A549 (cell line): Measurements from ENCODE around the gene TSPAN16. TPM values are rescaled to one million over a fixed set of nuclear protein-coding genes. Genes with fewer than 3 reads are reported as not detected.

ENCODE experiments used
- ATAC-seq, 2 experiments: fragments of 200-7000 bp in 1 of 2; fragments of >200 bp in 1 of 2; cut with Nextera tagmentation in 1 of 2; cut with Tn5 transposase in 1 of 2; 3 replicates each; pipeline versions ENCODE4 v1.8.0 to v1.9.1; 2018 to 2020; ENCODE audit warnings: mild to moderate bottlenecking in 1 of 2, moderate library complexity in 1 of 2
- CTCF ChIA-PET: fragments of 300-600 bp; sonication (Branson Sonifier 250); formaldehyde crosslinking; extraction: SDS; loops from one replicate; lab custom pipeline; 2021; ENCODE audit warnings: antibody characterized with exemption, inconsistent platforms; lab: Yijun Ruan, JAX
- POLR2A ChIA-PET: fragments of 350-600 bp; formaldehyde crosslinking; extraction: SDS; loops from one replicate; lab custom pipeline; 2021; ENCODE audit warnings: antibody characterized with exemption, inconsistent platforms; lab: Yijun Ruan, JAX
- DNase-seq, 2 experiments: peaks; one replicate each; pipeline versions ENCODE4 v3.0.0 to v3.0.0-alpha.2; 2011 to 2016; ENCODE audit warnings: low read depth in 1 of 2, low spot score in 1 of 2
- FAIRE-seq: peaks from 2 replicates; lab custom pipeline; 2011; peaks lifted over from hg19 to GRCh38; lab: Jason Lieb, UNC
- H3K27ac ChIP-seq, 2 experiments: fragments of >200 bp; sonication (Bioruptor Twin); formaldehyde crosslinking; 3 replicates each; pipeline ENCODE4 v1.5.1; 2016 to 2017
- H3K4me1 ChIP-seq: fragments of >200 bp; sonication (Bioruptor Twin); formaldehyde crosslinking; 3 replicates; pipeline ENCODE4 v1.6.1; 2016
- H3K4me2 ChIP-seq: fragments of >200 bp; sonication (Bioruptor Twin); formaldehyde crosslinking; 3 replicates; pipeline ENCODE4 v1.6.1; 2016
- H3K4me3 ChIP-seq: fragments of >200 bp; sonication (Bioruptor Twin); formaldehyde crosslinking; 3 replicates; pipeline ENCODE4 v1.5.1; 2016
- H3K9me3 ChIP-seq: fragments of >200 bp; sonication (Bioruptor Twin); formaldehyde crosslinking; 3 replicates; pipeline ENCODE4 v1.6.1; 2016
- CEBPB ChIP-seq, 2 experiments: fragments of >200 bp in 1 of 2; sonication (Bioruptor Twin) in 1 of 2; formaldehyde crosslinking in 1 of 2; IDR thresholded peaks; 2 replicates each; pipeline ENCODE4 v1.6.1; 2012 to 2016
- CHD4 ChIP-seq: fragments of 200-600 bp; sonication (generic); IDR thresholded peaks from 2 replicates; pipeline ENCODE4 v1.6.1; 2016; ENCODE audit warnings: antibody characterized with exemption, mild to moderate bottlenecking, borderline replicate concordance
- CTCF ChIP-seq: fragments of >200 bp; sonication (Bioruptor Twin); formaldehyde crosslinking; IDR thresholded peaks from 3 replicates; pipeline ENCODE4 v1.5.1; 2016
- EP300 ChIP-seq, 2 experiments: fragments of >200 bp; sonication (Bioruptor Twin); formaldehyde crosslinking; IDR thresholded peaks; 2 replicates in 1 of 2; 3 replicates in 1 of 2; pipeline ENCODE4 v1.6.1; 2016 to 2017
- FOSL2 ChIP-seq, 2 experiments: fragments of 450-650 bp in 1 of 2; fragments of >200 bp in 1 of 2; sonication (Bioruptor Twin) in 1 of 2; formaldehyde crosslinking; IDR thresholded peaks; 2 replicates each; pipeline versions ENCODE4 v1.5.0 to v1.6.1; 2016 to 2020; ENCODE audit warnings: mild to moderate bottlenecking in 1 of 2, moderate library complexity in 1 of 2
- JUN ChIP-seq, 2 experiments: fragments of >200 bp; sonication (Bioruptor Twin); formaldehyde crosslinking; IDR thresholded peaks; 2 replicates in 1 of 2; 3 replicates in 1 of 2; pipeline ENCODE4 v1.6.1; 2016 to 2017
- MAFK ChIP-seq: fragments of 450-650 bp; IDR thresholded peaks from 2 replicates; pipeline ENCODE4 v1.6.1; 2014; ENCODE audit not compliant: partially characterized antibody
- MAX ChIP-seq: IDR thresholded peaks from 2 replicates; pipeline ENCODE4 v1.6.1; 2012
- MYC ChIP-seq: IDR thresholded peaks from 2 replicates; pipeline ENCODE4 v1.6.1; 2012; ENCODE audit warnings: mild to moderate bottlenecking, inconsistent platforms, low read length, improper control_type of control experiment, borderline replicate concordance
- POLR2A ChIP-seq: IDR thresholded peaks from 2 replicates; pipeline ENCODE4 v1.6.1; 2012; ENCODE audit warnings: mild to moderate bottlenecking, low read length
- RAD21 ChIP-seq, 2 experiments: fragments of >200 bp in 1 of 2; sonication (Bioruptor Twin) in 1 of 2; formaldehyde crosslinking in 1 of 2; IDR thresholded peaks in 1 of 2; conservative IDR thresholded peaks in 1 of 2; 2 replicates in 1 of 2; 3 replicates in 1 of 2; pipeline ENCODE4 v1.6.1; 2012 to 2018; ENCODE audit warnings: inconsistent platforms in 1 of 2
- RARB ChIP-seq: fragments of 250-450 bp; sonication (Bioruptor Pico); IDR thresholded peaks from 2 replicates; pipeline ENCODE4 v1.8.0; 2021; ENCODE audit warnings: mild to moderate bottlenecking, moderate library complexity
- SMC3 ChIP-seq: fragments of >200 bp; sonication (Bioruptor Twin); formaldehyde crosslinking; IDR thresholded peaks from 3 replicates; pipeline ENCODE4 v1.6.1; 2018; ENCODE audit warnings: inconsistent platforms
- USF2 ChIP-seq: fragments of 450-650 bp; IDR thresholded peaks from 2 replicates; pipeline ENCODE4 v1.6.1; 2014; ENCODE audit warnings: antibody characterized with exemption
- ZC3H11A ChIP-seq: fragments of 450-650 bp; IDR thresholded peaks from 2 replicates; pipeline ENCODE4 v1.6.1; 2014; ENCODE audit warnings: antibody characterized with exemption, mild to moderate bottlenecking
- WGBS: methylation state at CpG from one replicate; pipeline ENCODE4 v1.1.6; 2017; ENCODE audit errors: missing lambda C conversion rate; 5-methylcytosine and 5-hydroxymethylcytosine counted together
- polyA plus RNA-seq, 4 experiments: library from polyadenylated mRNA; depleted of rRNA in 3 of 4; stranded (reverse); fragments of >200 nt; fragmentation: RNase III in 1 of 4; extraction: RNeasy Plus Mini Kit Qiagen cat#74134 plus additional on column Dnase treatment in 1 of 4; gene quantifications; 2 replicates in 3 of 4; 3 replicates in 1 of 4; pipeline ENCODE4 v1.2.3, GENCODE V29; 2011 to 2017
- TF ChIP-seq, protein P1 (sequence below): fragments of >200 bp; sonication (Bioruptor Twin); formaldehyde crosslinking; IDR thresholded peaks from 3 replicates; pipeline ENCODE4 v1.6.1; 2016
- TF ChIP-seq, protein P2 (sequence below): IDR thresholded peaks from 2 replicates; pipeline ENCODE4 v1.6.1; 2012
- TF ChIP-seq, protein P3 (sequence below): fragments of 150-350 bp; IDR thresholded peaks from 2 replicates; pipeline ENCODE4 v1.6.1; 2014; ENCODE audit warnings: low read depth, mild to moderate bottlenecking, low read length

The TSPAN16 gene
- polyA plus RNA-seq, 2 of the 4 experiments (the other 2 are of a cell fraction) = not detected

GRCh38 chr19:11345122-11345803, 49.3 kb downstream of the TSPAN16 start (continued):
- TF ChIP-seq ZC3H11A (no peak), RAD21 (conservative IDR thresholded peaks at IDR 0.05 in 1 of 2, IDR thresholded peaks at IDR 0.05 in 1 of 2) (no peak), USF2 (no peak)

DNA sequence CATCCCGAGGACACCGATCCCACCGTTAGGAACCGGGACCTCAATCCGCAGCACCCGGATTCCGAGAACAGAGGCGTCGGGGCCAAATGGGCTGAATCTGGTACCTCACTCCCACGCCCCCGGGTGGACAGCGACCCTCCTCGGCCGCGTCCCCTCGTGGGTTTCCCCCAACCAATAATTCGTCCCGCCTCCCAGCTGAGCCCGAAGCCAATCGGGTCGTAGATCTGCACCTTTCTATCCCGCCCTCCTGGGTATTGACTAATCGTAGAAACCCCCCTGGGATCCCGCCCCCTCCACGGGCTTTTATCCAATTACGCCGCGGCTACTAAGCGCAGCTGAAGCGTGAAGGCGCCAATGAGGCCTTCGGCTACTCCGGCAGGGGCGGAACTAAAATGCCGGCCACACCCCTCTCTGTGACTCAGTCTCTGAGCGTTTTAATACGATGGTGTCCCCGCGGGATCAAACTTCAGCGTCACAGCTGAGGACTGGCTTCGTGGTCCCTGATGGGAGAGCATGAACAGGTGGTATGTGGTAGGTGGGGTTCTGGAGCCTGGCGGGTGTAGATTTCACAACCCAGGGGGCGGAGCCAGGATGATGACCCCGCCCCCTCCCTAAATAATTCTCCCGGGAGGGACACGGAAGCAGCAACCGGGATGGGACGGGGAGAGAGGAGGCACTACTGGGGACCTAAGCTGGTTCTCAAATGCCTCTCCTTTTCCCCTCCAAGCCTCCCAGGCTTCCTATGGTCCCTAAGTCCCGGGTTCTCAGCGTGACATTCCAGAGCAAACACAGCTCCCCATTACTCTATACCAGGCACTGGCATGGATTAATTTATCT, 50.4 kb downstream of the TSPAN16 start, which contains the start of the genes CCDC159 and TMEM205:
TSS of gene CCDC159 (plus strand) at position 416 of the 837 bp plus-strand sequence. CDS start at position 504, 88 bp downstream.
TSS of gene TMEM205 (minus strand) at position 165 of the 837 bp plus-strand sequence. CDS start 649 bp downstream, outside the sequence.
- Histone ChIP-seq H3K4me1 (peaks cover 28% of the 10 kb centered on the region), H3K27ac (peak within 1 kb of the TSS; percentile 79 to 98), H3K4me2 (peak within 1 kb of the TSS; percentile 98), H3K9me3 (0 out of 3 replicates have a peak, but pooled peaks cover 7% of the 10 kb centered on the region), H3K4me3 (peak within 1 kb of the TSS; percentile 90)
- DNase-seq (peak; percentile 89 to 97), ATAC-seq (peak; percentile 82 to 91), FAIRE-seq (no peak)
- ChIA-PET POLR2A (interaction anchor here (0.6 to 2.8 kb wide), 8 partner anchors 10 to 1197 kb away, joined by 3 to 19 read pairs (median 4); partner anchors contain the start of genes ODAD3, PRKCSH and SWSAP1), CTCF (interaction anchor here (0.7 to 1.6 kb wide), 7 partner anchors 22 to 57 kb away, joined by 3 to 9 read pairs (median 4); no protein-coding TSS in a partner anchor)
- WGBS = under 1% methylated on average over 10 of the region's 50 CpGs
- TF ChIP-seq, protein P1, sequence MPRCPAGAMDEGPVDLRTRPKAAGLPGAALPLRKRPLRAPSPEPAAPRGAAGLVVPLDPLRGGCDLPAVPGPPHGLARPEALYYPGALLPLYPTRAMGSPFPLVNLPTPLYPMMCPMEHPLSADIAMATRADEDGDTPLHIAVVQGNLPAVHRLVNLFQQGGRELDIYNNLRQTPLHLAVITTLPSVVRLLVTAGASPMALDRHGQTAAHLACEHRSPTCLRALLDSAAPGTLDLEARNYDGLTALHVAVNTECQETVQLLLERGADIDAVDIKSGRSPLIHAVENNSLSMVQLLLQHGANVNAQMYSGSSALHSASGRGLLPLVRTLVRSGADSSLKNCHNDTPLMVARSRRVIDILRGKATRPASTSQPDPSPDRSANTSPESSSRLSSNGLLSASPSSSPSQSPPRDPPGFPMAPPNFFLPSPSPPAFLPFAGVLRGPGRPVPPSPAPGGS = 0 out of 3 replicates have a peak, but pooled peaks have one; percentile 52
- TF ChIP-seq CTCF = no peak
- TF ChIP-seq FOSL2 (IDR thresholded peaks at IDR 0.05) = no peak
- peak; percentile 86 for TF ChIP-seq FOSL2 (CRISPR knock-in tag; IDR thresholded peaks at IDR 0.05)
- TF ChIP-seq EP300 (IDR thresholded peaks at IDR 0.05) = no peak
- peak; percentile 73 for TF ChIP-seq MAX
- TF ChIP-seq, protein P2, sequence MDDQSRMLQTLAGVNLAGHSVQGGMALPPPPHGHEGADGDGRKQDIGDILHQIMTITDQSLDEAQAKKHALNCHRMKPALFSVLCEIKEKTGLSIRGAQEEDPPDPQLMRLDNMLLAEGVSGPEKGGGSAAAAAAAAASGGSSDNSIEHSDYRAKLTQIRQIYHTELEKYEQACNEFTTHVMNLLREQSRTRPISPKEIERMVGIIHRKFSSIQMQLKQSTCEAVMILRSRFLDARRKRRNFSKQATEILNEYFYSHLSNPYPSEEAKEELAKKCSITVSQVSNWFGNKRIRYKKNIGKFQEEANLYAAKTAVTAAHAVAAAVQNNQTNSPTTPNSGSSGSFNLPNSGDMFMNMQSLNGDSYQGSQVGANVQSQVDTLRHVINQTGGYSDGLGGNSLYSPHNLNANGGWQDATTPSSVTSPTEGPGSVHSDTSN = peak; percentile 50; the same call in 1 of the 2 replicates
- TF ChIP-seq SMC3 = no peak
- TF ChIP-seq USF2 = 0 out of 2 replicates have a peak, but pooled peaks have one; percentile 6
- TF ChIP-seq JUN (IDR thresholded peaks at IDR 0.05) = peak; percentile 26 to 35; a peak in 1 of 5 replicates
- TF ChIP-seq POLR2A = peak; percentile 72
- TF ChIP-seq RARB = no peak
- TF ChIP-seq CHD4 = no peak
- no peak for TF ChIP-seq MAFK
- no peak for TF ChIP-seq MYC
- TF ChIP-seq, protein P3, sequence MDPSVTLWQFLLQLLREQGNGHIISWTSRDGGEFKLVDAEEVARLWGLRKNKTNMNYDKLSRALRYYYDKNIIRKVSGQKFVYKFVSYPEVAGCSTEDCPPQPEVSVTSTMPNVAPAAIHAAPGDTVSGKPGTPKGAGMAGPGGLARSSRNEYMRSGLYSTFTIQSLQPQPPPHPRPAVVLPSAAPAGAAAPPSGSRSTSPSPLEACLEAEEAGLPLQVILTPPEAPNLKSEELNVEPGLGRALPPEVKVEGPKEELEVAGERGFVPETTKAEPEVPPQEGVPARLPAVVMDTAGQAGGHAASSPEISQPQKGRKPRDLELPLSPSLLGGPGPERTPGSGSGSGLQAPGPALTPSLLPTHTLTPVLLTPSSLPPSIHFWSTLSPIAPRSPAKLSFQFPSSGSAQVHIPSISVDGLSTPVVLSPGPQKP = no peak
- TF ChIP-seq CEBPB (IDR thresholded peaks at IDR 0.05) = peak; percentile 73 to 88
